HK-2 (cell line): ENCODE results near the gene FASN.

Experiments
- DNase-seq: peaks from one replicate; pipeline ENCODE4 v3.0.0-alpha.2; 2018; ENCODE audit not compliant: unreplicated experiment

The FASN gene

GRCh38 chr17:82117139-82118090 is 19.4 kb upstream of the FASN start:
- DNase-seq = no peak

DNA sequence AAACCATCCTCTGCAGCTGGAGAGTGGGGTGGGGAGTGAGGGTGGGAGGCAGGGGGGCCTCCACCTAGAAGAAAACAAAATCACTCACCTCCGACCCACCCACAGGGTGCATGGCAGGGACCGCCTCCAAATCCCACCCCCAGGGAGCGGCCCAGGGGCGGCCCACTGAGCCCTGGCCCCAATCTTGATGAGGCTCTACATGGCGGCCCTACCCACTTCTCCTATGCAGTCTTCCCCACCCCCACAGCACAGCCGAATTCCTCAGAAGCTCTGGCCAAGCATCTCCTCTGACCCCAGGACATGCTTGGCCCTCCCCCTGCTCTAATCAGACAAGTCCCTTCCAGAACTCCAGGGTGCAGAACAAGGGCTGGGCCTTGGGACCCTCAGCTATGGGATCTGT is 18.2 kb upstream of the FASN start:
- DNase-seq = no peak

DNA sequence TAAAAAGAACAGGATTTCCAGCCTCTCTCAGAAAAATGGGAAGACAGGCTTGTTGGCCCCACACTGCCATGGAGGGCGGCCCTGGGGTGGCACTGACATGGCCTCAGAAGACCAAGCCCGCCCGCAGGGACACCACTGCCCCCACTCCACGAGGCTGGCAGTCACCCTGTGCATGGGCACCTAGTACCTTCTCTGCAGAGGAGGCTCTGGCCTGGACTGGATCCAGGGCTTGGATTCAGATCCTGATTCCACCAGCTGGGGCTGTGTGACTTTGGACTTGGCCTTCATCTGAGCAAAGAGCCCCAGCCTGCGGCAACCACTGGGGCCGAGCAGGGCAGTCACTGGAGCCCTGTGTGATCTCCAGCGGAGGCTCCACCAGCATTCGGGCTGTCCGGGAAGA is 16.8 kb upstream of the FASN start:
- no peak for DNase-seq

DNA sequence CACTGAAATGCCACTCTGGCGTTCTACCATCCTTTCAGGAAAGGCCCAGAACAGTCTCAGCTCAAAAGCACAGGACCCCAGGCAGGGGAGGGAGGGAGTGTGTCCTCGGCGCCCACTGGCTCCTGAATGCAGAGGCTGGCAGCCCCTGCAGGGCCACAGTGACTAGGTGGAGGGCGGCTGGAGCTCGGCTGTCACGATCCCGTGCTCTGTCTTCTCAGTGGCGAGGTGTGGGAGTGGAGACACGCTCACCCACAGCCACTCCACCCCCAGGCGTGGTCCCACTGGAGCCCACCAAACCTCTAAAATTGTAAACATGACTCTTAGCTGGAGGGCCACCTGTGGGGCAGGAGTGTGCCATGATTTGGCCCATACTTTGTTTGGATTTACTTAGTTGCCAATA is 16.4 kb upstream of the FASN start:
- DNase-seq = no peak

- DNase-seq = no peak
These were observed 15.9 kb upstream of the FASN start for GRCh38 chr17:82113941-82114340.

DNA sequence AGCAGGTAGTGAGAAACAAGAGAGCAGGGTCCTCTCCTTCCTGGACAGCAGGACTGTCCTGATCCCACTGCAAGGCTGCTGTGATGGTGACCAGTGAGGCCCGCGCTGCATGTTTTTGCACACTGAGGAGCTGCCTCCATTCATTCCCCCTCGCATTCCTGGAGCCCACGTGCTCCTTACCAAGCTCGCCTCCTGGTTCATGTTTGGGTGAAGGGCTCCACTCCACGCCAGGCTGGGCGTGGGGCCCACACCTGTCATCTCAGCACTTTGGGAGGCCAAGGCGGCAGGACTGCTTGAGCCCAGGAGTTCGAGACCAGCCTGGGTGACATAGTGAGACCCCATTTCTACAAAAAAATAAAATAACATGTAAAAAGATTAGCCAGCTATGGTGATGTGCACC is 15.4 kb upstream of the FASN start:
- no peak for DNase-seq

DNA sequence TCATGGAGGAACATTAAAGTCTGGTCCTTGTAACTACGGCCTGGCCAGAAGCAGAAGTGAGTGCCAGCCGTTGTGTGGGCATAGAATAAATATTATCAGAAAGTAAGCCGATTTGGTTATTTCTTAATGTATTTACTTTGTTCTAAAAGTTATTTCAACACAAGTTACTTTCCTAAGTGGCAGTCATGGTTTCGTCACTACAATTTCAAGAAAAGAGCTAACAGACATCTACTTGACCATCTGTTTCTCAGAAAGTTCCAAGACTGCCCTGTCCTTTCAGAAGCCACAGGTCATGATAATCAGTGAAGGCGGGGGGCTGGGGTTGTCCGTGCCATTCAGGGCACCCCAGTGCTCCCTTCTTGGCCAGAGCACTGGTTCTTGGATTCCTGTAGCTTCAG is 14.9 kb upstream of the FASN start:
- no peak for DNase-seq

DNA sequence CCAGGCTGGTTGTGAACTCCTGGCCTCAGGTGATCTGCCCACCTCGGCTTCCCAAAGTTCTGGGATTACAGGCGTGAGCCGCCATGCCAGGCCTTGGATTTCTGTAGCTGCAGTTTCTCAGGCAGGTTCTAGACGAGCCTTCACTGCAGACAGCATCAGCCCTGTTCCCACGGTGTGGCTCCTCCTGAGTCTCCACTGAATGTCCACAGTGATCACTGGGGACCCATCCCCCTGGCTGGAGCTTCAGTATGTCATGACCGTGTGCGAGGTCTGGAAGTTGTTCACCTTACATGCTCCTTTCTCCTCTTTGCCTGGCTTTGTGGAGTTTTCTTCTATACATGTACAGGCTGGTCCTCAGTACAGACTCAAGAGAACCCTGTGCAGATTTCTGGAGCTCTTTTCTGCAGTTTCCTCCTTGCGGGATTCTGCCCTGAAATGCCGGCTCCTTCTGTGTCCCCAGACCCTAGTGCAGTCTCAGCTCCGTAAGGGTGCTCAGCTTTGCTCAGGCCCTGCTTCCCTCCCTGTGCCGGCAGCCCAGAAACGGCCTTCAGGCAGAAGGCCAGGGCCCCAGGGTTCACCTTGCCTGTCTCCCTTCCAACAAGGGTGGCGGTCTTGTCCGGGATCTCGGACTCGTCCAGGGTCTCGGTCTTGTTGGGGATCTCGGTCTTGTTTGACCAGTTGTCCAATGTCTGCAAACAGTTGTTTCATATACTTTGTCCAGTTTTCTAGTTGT is 14.3 kb upstream of the FASN start:
- DNase-seq = no peak

DNA sequence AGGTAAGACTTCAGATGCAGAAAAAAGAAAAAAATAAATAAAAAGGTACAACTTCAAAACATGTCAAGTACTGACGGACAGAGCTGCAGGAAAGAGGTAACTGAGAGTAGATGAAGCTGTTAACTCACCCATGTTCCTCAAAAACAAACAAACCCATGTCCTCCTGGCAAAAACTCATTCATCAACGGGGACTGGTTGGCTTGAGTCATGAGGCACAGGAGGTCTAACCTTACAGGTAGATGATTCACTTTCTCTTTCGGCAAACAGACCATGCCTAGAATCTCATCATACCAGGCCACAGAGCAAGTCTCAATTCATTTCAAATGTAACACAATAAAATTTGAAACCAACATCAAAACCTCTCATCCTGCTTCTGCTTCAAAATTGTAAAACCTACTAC is 12.3 kb upstream of the FASN start:
- DNase-seq = no peak

GRCh38 chr17:82108961-82109475 is 11.0 kb upstream of the FASN start:
- no peak for DNase-seq

DNA sequence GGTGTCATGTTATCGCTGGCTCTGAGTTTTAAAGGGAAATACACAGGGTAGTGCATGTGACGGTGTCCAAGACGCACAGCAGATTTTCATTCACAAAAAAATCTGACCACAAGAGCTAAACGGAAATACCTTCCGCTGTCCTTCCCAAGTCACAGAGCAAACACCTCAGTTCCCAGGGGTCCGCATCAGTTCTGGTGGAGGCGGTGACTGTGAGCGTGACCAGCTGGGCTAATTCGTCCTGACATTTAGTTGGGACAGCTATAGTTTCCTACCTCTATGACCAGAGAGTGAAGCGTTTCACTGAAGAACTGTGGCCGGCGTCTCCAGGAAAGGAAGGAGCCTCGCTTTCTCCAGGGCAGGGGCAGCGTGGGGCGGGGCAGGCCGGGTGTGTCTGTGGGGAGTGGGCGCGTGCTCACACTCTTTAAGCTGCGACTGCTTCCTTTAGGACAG is 10.5 kb upstream of the FASN start:
- DNase-seq = no peak

DNA sequence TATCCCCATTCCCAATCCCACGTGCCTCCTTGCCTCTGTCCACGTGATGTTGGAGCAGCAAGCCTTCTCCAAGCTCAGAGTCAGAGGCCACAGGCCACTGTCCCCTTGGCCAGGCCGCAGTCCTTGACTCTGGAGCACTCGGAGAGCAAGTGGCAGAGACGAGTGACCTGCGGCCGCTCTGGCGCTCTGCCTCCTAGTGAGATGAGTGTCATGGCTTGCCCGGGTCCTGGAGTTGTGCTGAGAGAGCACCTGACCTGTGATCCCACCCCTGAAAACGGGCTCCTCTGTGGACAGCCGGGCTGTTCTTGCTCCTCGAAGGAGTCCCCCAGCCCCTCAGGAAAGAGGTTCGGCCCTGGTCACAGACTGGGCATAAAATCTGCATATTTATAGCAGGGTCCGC is 10.0 kb upstream of the FASN start:
- DNase-seq = no peak

DNA sequence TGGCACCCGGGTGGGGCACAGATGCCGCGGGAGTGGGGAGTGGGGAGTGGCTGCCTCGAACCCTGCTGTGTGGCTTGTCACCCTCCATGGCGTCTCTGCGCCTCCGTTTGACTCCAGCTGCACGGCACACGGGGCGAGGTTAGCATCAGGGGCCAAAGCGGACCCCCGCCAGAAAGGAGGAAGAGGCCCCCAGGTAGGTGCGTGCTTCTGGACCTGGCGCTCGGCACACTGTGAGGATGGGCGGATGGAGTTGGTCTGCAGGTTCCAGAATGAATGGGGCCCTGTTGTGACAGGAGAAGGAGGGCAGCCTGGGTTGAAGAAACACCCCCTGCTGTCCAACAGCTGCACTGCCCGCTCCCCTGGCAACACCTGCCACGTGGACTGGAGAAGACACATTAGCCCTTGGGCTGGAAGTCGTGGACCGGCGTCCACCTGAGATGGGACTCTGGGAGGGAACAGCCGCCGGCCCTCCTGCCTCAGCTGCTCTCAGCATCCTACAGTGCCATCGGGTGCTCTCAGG is 9.4 kb upstream of the FASN start:
- no peak for DNase-seq

GRCh38 chr17:82106688-82107305 is 8.8 kb upstream of the FASN start:
- no peak for DNase-seq

DNA sequence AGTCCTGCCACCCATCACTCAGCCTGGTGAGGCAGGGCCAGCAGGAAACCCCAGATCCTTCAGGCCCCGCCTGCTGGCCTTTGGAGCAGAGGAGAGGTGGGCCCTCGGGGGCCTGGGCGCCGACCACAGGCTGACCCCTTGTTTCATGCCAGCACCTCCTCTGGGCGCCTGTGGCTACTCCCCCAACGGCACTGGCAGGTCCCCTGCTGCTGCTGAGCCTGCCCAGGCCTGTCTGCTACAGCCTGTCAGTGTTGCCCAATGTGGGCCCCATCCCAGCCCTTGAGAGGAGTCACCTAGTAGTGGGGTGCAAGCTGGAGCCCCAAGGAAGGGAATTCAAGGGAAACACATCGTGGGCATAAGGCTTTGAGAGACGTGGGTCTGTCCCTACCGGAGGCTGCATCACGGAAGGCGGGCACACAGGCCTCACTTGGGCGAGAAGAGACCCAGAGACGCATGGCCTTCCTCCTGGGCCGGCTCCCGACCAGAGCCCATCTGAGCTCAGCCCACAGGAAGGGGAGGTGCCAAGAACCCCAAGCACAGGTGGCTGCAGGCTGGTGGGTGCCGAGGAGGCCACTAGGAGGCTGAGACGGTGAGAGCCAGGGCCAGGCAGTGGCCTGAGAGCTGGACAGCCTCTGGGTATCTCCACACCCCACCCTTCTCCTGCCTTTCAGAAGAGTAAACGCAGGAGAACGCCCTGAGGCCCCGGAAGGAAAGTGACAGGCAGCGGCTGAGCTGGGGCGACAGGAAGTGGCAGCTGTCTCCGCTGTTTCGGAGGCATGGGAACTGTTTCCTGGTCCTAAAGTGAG is 8.0 kb upstream of the FASN start:
- DNase-seq = peak; percentile 51

DNA sequence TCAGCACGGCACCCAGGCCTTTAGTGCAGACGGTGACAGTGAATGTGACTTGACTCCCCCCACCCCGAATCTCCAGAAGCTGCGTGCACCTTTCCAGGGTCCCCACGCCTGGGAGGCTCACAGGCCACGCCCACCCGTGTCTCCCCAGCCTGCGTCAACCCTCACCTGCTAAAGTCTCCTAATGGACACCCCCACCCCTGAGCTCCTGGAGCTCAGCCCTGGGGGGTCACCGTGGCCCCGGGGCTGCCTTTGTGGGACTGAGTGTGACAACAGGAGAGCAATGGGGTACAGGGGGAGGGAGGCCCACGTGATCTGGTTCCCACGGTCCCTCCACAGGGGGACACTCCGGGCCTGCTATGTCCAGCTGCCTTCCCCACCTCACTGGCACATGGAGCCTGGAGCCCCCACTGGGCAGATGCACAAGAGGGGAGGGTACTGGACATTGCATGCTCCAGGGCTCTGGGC is 7.4 kb upstream of the FASN start:
- DNase-seq = no peak

DNA sequence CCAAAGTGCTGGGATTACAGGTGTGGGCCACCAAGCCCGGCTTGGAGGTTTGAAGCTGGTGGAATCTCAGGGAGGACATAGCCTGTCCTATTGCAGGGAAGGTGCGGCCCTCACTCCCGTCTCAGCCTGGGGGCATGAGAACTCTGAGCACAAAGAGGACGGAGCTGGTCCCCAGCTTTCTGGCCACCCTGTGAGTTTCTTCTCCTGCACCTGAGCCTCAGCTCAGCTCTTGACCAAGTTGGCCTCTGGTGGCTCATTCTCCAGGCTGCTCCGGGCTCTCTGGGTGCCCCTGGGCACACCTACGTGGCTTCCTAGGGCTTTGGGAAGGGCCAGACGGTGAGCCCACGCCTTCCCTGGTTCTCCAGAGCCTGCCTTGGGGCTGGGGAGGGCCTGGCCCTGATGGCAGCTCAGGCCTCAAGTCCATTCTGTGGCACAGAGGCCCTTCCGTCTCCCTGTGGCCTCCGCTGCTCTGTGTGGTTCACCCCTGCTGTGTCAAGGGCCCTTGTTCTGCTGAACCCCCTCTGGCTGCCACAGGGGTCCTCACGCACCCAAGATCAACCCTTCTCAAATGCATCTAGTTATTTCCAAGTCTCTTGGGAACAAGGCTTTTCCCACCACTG is 6.9 kb upstream of the FASN start:
- DNase-seq = no peak

GRCh38 chr17:82103553-82104451 is 5.8 kb upstream of the FASN start:
- DNase-seq = no peak

- peak; percentile 59 for DNase-seq
These were observed 4.0 kb upstream of the FASN start for GRCh38 chr17:82101767-82102679.
